Measurements from ENCODE around the gene IL1R2. TPM values are rescaled to one million over a fixed set of nuclear protein-coding genes. Genes with fewer than 3 reads are reported as not detected.

Gene IL1R2
- polyA plus RNA-seq, 1 donor (not counting 4 experiments of a cell fraction or from before 2014, with no cell fraction given), result 57.3 TPM

DNA sequence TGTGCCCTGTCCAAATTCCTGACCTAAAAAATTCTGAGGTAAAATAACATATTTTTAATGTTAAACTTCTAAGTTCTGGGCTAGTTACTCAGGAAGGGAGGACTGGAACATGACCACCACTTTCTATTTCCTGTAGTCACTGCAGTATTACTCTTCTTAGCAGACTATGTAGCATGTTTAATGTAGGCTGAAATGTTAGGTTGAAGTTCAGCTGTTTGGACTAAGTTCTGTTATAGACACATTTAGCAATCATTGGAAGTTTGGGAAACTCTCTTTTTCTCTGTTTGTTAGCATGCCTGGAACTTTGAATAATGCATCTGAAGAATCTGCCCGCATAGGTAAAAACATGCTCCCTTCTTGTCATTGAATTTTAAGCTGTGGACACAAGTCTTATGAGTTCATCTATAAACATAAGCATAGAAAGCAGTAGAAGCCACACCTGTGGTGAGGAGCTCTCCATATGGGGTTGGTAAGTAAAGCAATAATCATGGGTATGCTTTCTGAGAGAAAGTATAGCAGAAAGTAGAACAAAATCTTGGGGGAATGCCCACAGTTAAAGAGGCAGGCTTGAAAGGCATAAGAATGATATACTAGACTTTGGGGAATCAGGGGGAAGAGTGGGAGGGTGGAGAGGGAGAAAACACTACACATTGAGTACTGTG lies 52.6 kb downstream of the IL1R2 start:
- dilution Hi-C loops (cut with MboI; ENCODE audit: extremely low pct_ligation_motif_present, low sequenced_read_pairs), result no loop called here
- Histone ChIP-seq H3K27ac (ENCODE audit: control insufficient read depth, insufficient read depth, low read length) (no peak overlapping the region), H3K4me3 (ENCODE audit: control insufficient read depth in 2 of 3, extremely low read depth in 1 of 3, insufficient read depth in 2 of 3, low read depth in 1 of 3, low read length in 3 of 3) (no peak overlapping the region)

DNA sequence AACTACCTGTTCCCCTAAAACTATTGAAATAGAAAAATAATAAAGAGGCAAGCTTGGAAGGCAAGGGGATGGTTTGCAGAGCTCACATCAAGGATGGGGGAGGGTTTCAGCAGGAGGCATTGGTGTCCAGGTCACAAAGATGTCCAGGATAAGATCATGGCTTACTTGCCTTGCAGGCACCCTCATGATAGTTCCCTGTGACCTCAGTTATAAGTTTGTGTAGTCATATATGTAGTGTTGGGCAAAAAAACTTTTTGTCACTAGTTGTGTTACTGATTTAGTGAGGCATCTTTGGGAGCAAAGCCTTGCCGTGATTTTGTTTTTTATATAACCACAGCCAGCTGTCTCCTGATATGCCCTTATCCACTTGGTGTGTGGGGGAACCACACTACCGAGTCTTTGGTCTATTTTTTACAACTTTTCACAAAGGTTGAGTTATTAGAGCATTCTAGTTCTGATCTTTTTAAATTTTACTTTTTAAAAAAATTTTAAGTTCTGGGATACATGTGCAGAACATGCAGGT lies 53.3 kb downstream of the IL1R2 start:
- Histone ChIP-seq H3K27me3 (ENCODE audit: control insufficient read depth, extremely low read depth, insufficient read depth, low read length) (peaks cover 9% of the 10 kb centered on the region), H3K9me1 (ENCODE audit: control insufficient read depth, extremely low read depth, insufficient read depth, low read length) (no peaks in the 10 kb centered on the region), H3K4me1 (ENCODE audit: control insufficient read depth, extremely low read depth, insufficient read depth, low read length) (no peaks in the 10 kb centered on the region), H4K20me1 (ENCODE audit: control insufficient read depth, extremely low read depth, insufficient read depth, low read length) (no peaks in the 10 kb centered on the region), H3K9ac (ENCODE audit: control insufficient read depth, extremely low read depth, insufficient read depth, low read length) (no peak overlapping the region), H3K79me2 (ENCODE audit: control insufficient read depth, insufficient read depth, low read length) (no peaks in the 10 kb centered on the region), H3K4me2 (ENCODE audit: control insufficient read depth, extremely low read depth, insufficient read depth, low read depth, low read length) (no peak overlapping the region), H3K36me3 (ENCODE audit: control insufficient read depth in 2 of 2, extremely low read depth in 1 of 2, insufficient read depth in 2 of 2, low read length in 2 of 2) (no peaks in the 10 kb centered on the region), H3K27ac (ENCODE audit: control insufficient read depth, insufficient read depth, low read length) (no peak overlapping the region), H3K9me3 (ENCODE audit: control insufficient read depth, low read depth, low read length) (no peaks in the 10 kb centered on the region), H2AFZ (ENCODE audit: control insufficient read depth, low read length) (no peak overlapping the region), H3K4me3 (ENCODE audit: control insufficient read depth in 2 of 3, extremely low read depth in 1 of 3, insufficient read depth in 2 of 3, low read depth in 1 of 3, low read length in 3 of 3) (no peak overlapping the region)
- FAIRE-seq (no peak), DNase-seq (ENCODE audit: low read depth, low spot score) (no peak)
- TF ChIP-seq, protein P1, sequence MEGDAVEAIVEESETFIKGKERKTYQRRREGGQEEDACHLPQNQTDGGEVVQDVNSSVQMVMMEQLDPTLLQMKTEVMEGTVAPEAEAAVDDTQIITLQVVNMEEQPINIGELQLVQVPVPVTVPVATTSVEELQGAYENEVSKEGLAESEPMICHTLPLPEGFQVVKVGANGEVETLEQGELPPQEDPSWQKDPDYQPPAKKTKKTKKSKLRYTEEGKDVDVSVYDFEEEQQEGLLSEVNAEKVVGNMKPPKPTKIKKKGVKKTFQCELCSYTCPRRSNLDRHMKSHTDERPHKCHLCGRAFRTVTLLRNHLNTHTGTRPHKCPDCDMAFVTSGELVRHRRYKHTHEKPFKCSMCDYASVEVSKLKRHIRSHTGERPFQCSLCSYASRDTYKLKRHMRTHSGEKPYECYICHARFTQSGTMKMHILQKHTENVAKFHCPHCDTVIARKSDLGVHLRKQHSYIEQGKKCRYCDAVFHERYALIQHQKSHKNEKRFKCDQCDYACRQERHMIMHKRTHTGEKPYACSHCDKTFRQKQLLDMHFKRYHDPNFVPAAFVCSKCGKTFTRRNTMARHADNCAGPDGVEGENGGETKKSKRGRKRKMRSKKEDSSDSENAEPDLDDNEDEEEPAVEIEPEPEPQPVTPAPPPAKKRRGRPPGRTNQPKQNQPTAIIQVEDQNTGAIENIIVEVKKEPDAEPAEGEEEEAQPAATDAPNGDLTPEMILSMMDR (optimal IDR thresholded peaks at IDR 0.05 in 1 of 3, IDR thresholded peaks at IDR 0.05 in 1 of 3, conservative IDR thresholded peaks at IDR 0.05 in 1 of 3; ENCODE audit: extremely low read depth in 1 of 3, insufficient read depth in 2 of 3, low read length in 3 of 3), result no peak
- no peak for TF ChIP-seq EZH2 (IDR thresholded peaks at IDR 0.05; ENCODE audit: low read length)
- dilution Hi-C loops (cut with MboI; ENCODE audit: extremely low pct_ligation_motif_present, low sequenced_read_pairs), result no loop called here

More for the DNA sequence above, 52.6 kb downstream of the IL1R2 start:
- Histone ChIP-seq H3K27me3 (ENCODE audit: control insufficient read depth, extremely low read depth, insufficient read depth, low read length) (peaks cover 9% of the 10 kb centered on the region), H3K9ac (ENCODE audit: control insufficient read depth, extremely low read depth, insufficient read depth, low read length) (no peak overlapping the region), H3K4me1 (ENCODE audit: control insufficient read depth, extremely low read depth, insufficient read depth, low read length) (no peaks in the 10 kb centered on the region), H3K79me2 (ENCODE audit: control insufficient read depth, insufficient read depth, low read length) (no peaks in the 10 kb centered on the region), H3K9me3 (ENCODE audit: control insufficient read depth, low read depth, low read length) (no peaks in the 10 kb centered on the region), H2AFZ (ENCODE audit: control insufficient read depth, low read length) (no peak overlapping the region), H3K9me1 (ENCODE audit: control insufficient read depth, extremely low read depth, insufficient read depth, low read length) (no peaks in the 10 kb centered on the region), H3K4me2 (ENCODE audit: control insufficient read depth, extremely low read depth, insufficient read depth, low read depth, low read length) (no peak overlapping the region), H3K36me3 (ENCODE audit: control insufficient read depth in 2 of 2, extremely low read depth in 1 of 2, insufficient read depth in 2 of 2, low read length in 2 of 2) (no peaks in the 10 kb centered on the region), H4K20me1 (ENCODE audit: control insufficient read depth, extremely low read depth, insufficient read depth, low read length) (no peaks in the 10 kb centered on the region)
- DNase-seq (ENCODE audit: low read depth, low spot score), result no peak
- no peak for FAIRE-seq
- TF ChIP-seq EZH2 (IDR thresholded peaks at IDR 0.05; ENCODE audit: low read length), result no peak

Measured in keratinocyte (primary cell).